GM18867 (cell line): ENCODE measurements around the gene PLB1.

Experiments
- ATAC-seq: cut with Tn5 transposase; IDR thresholded peaks from one replicate; pipeline ENCODE4 v1.9.1; 2021; ENCODE audit warnings: mild to moderate bottlenecking, moderate library complexity; ENCODE audit not compliant: unreplicated experiment

PLB1 gene

GRCh38 chr2:28681606-28682005 lies 185.7 kb downstream of the PLB1 start:
- no peak for ATAC-seq

- no peak for ATAC-seq
Measured at GRCh38 chr2:28683100-28683706, 187.3 kb downstream of the PLB1 start.

GRCh38 chr2:28684142-28684858 lies 188.4 kb downstream of the PLB1 start:
- ATAC-seq: no peak

GRCh38 chr2:28687171-28687570 lies 191.3 kb downstream of the PLB1 start:
- no peak for ATAC-seq

GRCh38 chr2:28687640-28688385 lies 192.0 kb downstream of the PLB1 start:
- no peak for ATAC-seq

- ATAC-seq: no peak
Measured at GRCh38 chr2:28688818-28689217, 193.0 kb downstream of the PLB1 start.

- no peak for ATAC-seq
Measured at GRCh38 chr2:28689771-28690170, 193.9 kb downstream of the PLB1 start.

GRCh38 chr2:28692411-28692810 lies 196.6 kb downstream of the PLB1 start:
- no peak for ATAC-seq

- ATAC-seq: no peak
Measured at GRCh38 chr2:28693223-28693622, 197.4 kb downstream of the PLB1 start.
